Left cardiac atrium (tissue), 2 donors: ENCODE measurements around the gene SLC30A10. TPM values are rescaled to one million over a fixed set of nuclear protein-coding genes. Genes with fewer than 3 reads are reported as not detected.

Experiments used
- total RNA-seq, 2 donors: library from RNA; stranded (reverse); fragmentation: NEBNext Ultra II Directional; extraction: Animal tissue kit (Norgen Biotek cat#: 25700); gene quantifications; one replicate each; pipeline ENCODE4 v1.2.1, GENCODE V29; 2021
- donor health status: DM: no; HTN: yes; CAD: no; lungs with severe emphysema.
- donor health status: DM: yes; HTN: yes; CAD: no.

The SLC30A10 gene
- total RNA-seq, 2 donors from 2014 or later, result not detected

Other genes with a start within 250 kb of the SLC30A10 start
- gene EPRS1, start 117.9 kb upstream of the SLC30A10 start, total RNA-seq, result 10 to 100 TPM; 63.0 to 72.5 TPM
- gene BPNT1, start 161.2 kb upstream of the SLC30A10 start, total RNA-seq, result 10 to 100 TPM; 13.9 to 15.1 TPM
- gene IARS2, start 165.6 kb upstream of the SLC30A10 start, total RNA-seq, result 10 to 100 TPM; 58.7 to 64.0 TPM